Ovary (tissue), 9 donors: Measurements from ENCODE around the gene CABP4. TPM values are rescaled to one million over a fixed set of nuclear protein-coding genes. Genes with fewer than 3 reads are reported as not detected.

Experiments
- DNase-seq, 5 donors: peaks; one replicate each; pipeline ENCODE4 v3.0.0-alpha.2; 2019 to 2020
- H3K27ac ChIP-seq, 2 donors: fragments of 200-600 bp; one replicate each; pipeline versions ENCODE4 v1.5.1 to v1.8.0; 2019 to 2022
- H3K27me3 ChIP-seq: fragments of 200-600 bp; one replicate; pipeline ENCODE4 v1.8.0; 2022
- H3K36me3 ChIP-seq: fragments of 200-600 bp; sonication (generic); one replicate; pipeline ENCODE4 v1.5.1; 2019
- H3K4me1 ChIP-seq: one replicate; pipeline ENCODE4 v1.8.1; 2013; ENCODE audit warnings: mild to moderate bottlenecking, moderate library complexity; ENCODE audit not compliant: insufficient read depth
- H3K4me3 ChIP-seq: fragments of 200-600 bp; sonication (generic); one replicate; pipeline ENCODE4 v1.5.1; 2017
- H3K9me3 ChIP-seq, 2 donors: fragments of 200-600 bp in 1 of 2; sonication (generic) in 1 of 2; one replicate each; pipeline versions ENCODE4 v1.5.1 to v1.8.1; 2013 to 2019; ENCODE audit warnings: mild to moderate bottlenecking in 1 of 2, moderate library complexity in 1 of 2
- EP300 ChIP-seq: sonication (generic); formaldehyde crosslinking; IDR thresholded peaks from one replicate; pipeline ENCODE4 v1.6.1; 2017; ENCODE audit warnings: antibody characterized with exemption
- POLR2A ChIP-seq: fragments of 450-650 bp; IDR thresholded peaks from one replicate; pipeline ENCODE4 v1.6.1; 2017; ENCODE audit warnings: antibody characterized with exemption, mild to moderate bottlenecking, moderate library complexity
- WGBS, 3 donors: extraction: QIAGEN DNeasy Blood & Tissue Kit in 1 of 3; methylation state at CpG; one replicate each; pipeline versions ENCODE4 v1.1.5 to v1.1.7; 2013 to 2017; 5-methylcytosine and 5-hydroxymethylcytosine counted together
- intact Hi-C, 4 donors: fragments of 100-400 bp; cut with DNase I; formaldehyde crosslinking; loops; one replicate each; pipeline versions ENCODE4 v1.11.0 to v1.15.1; 2022 to 2023
- polyA plus RNA-seq, 2 donors: library from polyadenylated mRNA; stranded (reverse); fragments of 200-250 nt in 1 of 2; fragments of 350-450 nt in 1 of 2; fragmentation: Illumina TruSeq in 1 of 2; extraction: RNeasy Lipid Tissue Mini Kit (QIAGEN cat#74804) in 1 of 2; gene quantifications; one replicate each; pipeline ENCODE4 v1.2.3, GENCODE V29; 2013 to 2014
- total RNA-seq, 7 donors: library from RNA; depleted of rRNA in 2 of 7; stranded (reverse); fragments of >200 nt in 2 of 7; fragmentation: NEBNext Ultra II Directional in 3 of 7; extraction: Animal tissue kit (Norgen Biotek cat#: 25700) in 3 of 7; gene quantifications; one replicate each; pipeline versions ENCODE4 v1.1.0 to v1.2.4, GENCODE V29; 2016 to 2023
- TF ChIP-seq, protein P1 (sequence below), 3 donors: fragments of 450-650 bp in 2 of 3; fragments of 200-600 bp in 1 of 3; IDR thresholded peaks; one replicate each; pipeline versions ENCODE4 v1.5.1 to v1.8.0; 2016 to 2022; ENCODE audit warnings: antibody characterized with exemption in 3 of 3, mild to moderate bottlenecking in 1 of 3
- donor health status: DM: no; HTN: no; CAD: no; lungs with moderate emphysema.
- donor health status: DM: no; HTN: no; CAD: no.
- donor health status: Bipolar disorder and iron deficiency.
- donor health status: DM: yes; HTN: yes; CAD: no.
- donor health status: DM: no; HTN: no; CAD: no.
- donor health status: DM: yes; HTN: yes; CAD: no.

CABP4 gene
- total and polyA plus RNA-seq, 9 donors: 0.13 to 2.1 (median 1.0) TPM; not detected in 1

GRCh38 chr11:67494371-67495233 is 39.4 kb downstream of the CABP4 start:
- Histone ChIP-seq H3K4me1 (no peaks in the 10 kb centered on the region), H3K27ac (no peak overlapping the region), H3K4me3 (no peak overlapping the region), H3K27me3 (no peaks in the 10 kb centered on the region), H3K36me3 (no peaks in the 10 kb centered on the region), H3K9me3 (no peaks in the 10 kb centered on the region)
- no peak for DNase-seq
- intact Hi-C loops: no loop called here
- TF ChIP-seq POLR2A (no peak), EP300 (no peak)
- TF ChIP-seq, protein P1, sequence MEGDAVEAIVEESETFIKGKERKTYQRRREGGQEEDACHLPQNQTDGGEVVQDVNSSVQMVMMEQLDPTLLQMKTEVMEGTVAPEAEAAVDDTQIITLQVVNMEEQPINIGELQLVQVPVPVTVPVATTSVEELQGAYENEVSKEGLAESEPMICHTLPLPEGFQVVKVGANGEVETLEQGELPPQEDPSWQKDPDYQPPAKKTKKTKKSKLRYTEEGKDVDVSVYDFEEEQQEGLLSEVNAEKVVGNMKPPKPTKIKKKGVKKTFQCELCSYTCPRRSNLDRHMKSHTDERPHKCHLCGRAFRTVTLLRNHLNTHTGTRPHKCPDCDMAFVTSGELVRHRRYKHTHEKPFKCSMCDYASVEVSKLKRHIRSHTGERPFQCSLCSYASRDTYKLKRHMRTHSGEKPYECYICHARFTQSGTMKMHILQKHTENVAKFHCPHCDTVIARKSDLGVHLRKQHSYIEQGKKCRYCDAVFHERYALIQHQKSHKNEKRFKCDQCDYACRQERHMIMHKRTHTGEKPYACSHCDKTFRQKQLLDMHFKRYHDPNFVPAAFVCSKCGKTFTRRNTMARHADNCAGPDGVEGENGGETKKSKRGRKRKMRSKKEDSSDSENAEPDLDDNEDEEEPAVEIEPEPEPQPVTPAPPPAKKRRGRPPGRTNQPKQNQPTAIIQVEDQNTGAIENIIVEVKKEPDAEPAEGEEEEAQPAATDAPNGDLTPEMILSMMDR (IDR thresholded peaks at IDR 0.05): no peak
- WGBS, 3 donors: 90% methylated on average over 59 of the region's 59 CpGs

DNA sequence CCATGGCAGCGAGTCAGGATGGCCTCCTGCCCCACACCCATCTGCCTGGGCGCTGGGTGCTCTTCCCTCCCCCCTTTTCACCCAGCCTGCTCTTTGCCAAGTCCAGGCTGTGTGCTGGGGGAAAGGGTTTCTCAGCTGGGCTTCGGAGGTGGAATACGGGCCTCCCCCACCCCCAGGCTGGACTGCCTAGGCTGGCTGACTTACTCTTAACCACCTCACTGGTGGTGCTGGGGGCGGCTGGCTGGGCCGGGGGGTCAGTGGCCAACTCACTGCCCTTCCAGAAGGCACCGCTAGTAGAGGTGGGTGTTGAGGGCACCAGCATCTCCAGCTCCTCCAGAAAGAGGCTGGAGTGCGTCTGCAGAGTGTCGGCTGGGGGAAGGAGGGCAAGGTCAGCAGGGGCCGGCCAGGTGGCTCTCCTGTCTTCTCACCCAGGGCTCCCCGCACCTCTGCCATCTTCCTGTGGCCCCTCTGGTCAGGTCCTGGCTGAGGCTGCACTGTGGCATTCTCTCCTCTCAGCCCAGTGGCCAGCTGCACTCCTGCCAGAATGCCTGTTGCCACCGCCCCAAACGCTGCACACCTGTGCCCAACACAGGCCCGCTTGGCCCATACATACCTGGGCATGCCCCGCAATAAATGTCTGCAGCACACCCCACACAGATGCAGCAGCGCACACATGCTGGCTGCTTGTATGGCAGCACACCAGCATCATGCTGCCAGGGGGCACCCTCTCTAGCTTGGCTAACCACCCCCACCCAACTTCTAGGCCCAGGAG is 40.3 kb downstream of the CABP4 start:
- no peaks in the 10 kb centered on the region for H3K9me3 ChIP-seq
- H3K36me3 ChIP-seq: no peaks in the 10 kb centered on the region
- WGBS, 3 donors: 89 to 93% (median 92%) methylated on average over 16 of the region's 16 CpGs
- no peak overlapping the region for H3K27ac ChIP-seq
- intact Hi-C loops: no loop called here
- no peaks in the 10 kb centered on the region for H3K27me3 ChIP-seq
- H3K4me1 ChIP-seq: no peaks in the 10 kb centered on the region
- TF ChIP-seq, protein P1 (IDR thresholded peaks at IDR 0.05): no peak
- TF ChIP-seq POLR2A (no peak), EP300 (no peak)
- DNase-seq: no peak
- H3K4me3 ChIP-seq: no peak overlapping the region

DNA sequence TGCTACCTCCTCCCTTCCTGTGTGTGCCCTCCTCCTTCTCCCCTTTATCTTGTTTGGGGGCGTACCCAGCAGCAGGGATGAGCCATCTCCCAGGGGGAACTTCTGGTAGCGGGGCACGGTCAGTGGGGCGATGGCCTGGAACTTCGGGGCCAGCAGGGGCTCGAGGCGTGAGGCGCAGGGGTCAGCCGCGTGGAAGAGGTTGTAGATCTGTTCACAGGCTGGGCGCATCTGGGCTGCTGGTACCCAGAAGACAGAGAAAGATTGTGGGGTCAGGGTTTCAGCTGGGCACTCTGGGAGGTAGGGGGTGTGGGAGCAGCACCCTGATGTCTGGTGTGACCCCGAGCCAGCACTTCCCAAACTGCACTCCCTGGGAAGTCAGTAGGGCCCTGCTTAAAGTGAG is 41.0 kb downstream of the CABP4 start:
- DNase-seq: no peak
- Histone ChIP-seq H3K36me3 (no peaks in the 10 kb centered on the region), H3K4me1 (no peaks in the 10 kb centered on the region), H3K27me3 (no peaks in the 10 kb centered on the region), H3K9me3 (no peaks in the 10 kb centered on the region), H3K4me3 (no peak overlapping the region), H3K27ac (no peak overlapping the region)
- intact Hi-C loops: no loop called here
- WGBS, 3 donors: 82 to 94% (median 87%) methylated on average over 12 of the region's 12 CpGs
- TF ChIP-seq, protein P1 (IDR thresholded peaks at IDR 0.05): no peak
- TF ChIP-seq POLR2A (no peak), EP300 (no peak)

DNA sequence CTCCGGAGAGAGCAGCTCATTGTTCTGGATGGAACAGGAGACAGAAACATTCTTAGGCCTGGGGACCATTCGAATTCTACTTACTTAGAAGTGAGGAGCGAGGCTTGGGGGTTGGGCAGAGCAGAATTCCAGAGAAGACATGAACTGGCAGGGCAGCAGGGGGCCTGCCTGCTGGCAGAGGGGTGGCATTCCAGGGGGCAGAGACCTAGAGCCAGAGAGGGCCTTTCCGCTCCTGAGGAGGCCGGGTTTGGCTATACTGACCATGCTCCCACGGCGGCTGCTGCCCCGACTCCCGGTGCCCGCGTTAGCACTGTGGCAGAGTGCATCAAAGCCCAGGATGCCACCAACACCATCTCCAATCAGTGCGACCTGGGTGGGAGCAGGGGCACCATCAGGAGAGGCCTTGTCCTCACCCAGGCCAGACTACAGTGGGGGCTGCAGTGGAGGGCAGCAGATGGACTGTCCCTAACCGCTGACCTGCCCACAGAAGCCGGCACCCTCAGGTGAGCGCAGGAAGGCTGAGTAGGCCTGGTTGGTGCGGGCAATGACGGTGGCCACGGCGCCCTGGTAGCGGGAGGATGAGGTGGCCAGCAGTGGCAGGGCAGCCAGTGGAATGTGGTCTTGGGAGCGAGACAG is 42.6 kb downstream of the CABP4 start:
- DNase-seq: no peak
- no peaks in the 10 kb centered on the region for H3K36me3 ChIP-seq
- H3K4me1 ChIP-seq: no peaks in the 10 kb centered on the region
- TF ChIP-seq EP300 (no peak), POLR2A (no peak)
- TF ChIP-seq, protein P1 (IDR thresholded peaks at IDR 0.05): no peak
- H3K9me3 ChIP-seq: no peaks in the 10 kb centered on the region
- intact Hi-C loops: no loop called here
- H3K27ac ChIP-seq: no peak overlapping the region
- WGBS, 3 donors: 92 to 93% (median 93%) methylated on average over 21 of the region's 21 CpGs
- H3K27me3 ChIP-seq: no peaks in the 10 kb centered on the region
- no peak overlapping the region for H3K4me3 ChIP-seq
